ENCODE measurements around the gene PINK1.
"Not testable (repeated sequence)": the region's sequence is repeated elsewhere in the genome, so short reads cannot be mapped to it uniquely, and the experiment has no call there.

The PINK1 gene

GRCh38 chr1:20644416-20644815 lies 11.2 kb downstream of the PINK1 start:
- no peak for DNase-seq (ENCODE audit: low read depth in 2 of 2)

GRCh38 chr1:20645414-20645813 lies 12.2 kb downstream of the PINK1 start:
- no peak for DNase-seq (ENCODE audit: low read depth in 2 of 2)

GRCh38 chr1:20648438-20648837 lies 15.2 kb downstream of the PINK1 start:
- DNase-seq (ENCODE audit: low read depth in 2 of 2) = no peak

GRCh38 chr1:20648946-20649345 lies 15.7 kb downstream of the PINK1 start:
- no peak for DNase-seq (ENCODE audit: low read depth in 2 of 2)

- DNase-seq (ENCODE audit: low read depth in 2 of 2) = no peak
Measured at GRCh38 chr1:20652300-20652699, 19.0 kb downstream of the PINK1 start.

GRCh38 chr1:20654104-20654690 lies 20.9 kb downstream of the PINK1 start:
- no peak for DNase-seq (ENCODE audit: low read depth in 2 of 2)

- DNase-seq (ENCODE audit: low read depth in 2 of 2) = no peak
Measured at GRCh38 chr1:20657024-20657423, 23.8 kb downstream of the PINK1 start.

GRCh38 chr1:20658166-20658915 lies 25.1 kb downstream of the PINK1 start:
- no peak for DNase-seq (ENCODE audit: low read depth in 2 of 2)

- DNase-seq (ENCODE audit: low read depth in 2 of 2) = no peak
Measured at GRCh38 chr1:20660363-20660762, 27.1 kb downstream of the PINK1 start.

- DNase-seq (ENCODE audit: low read depth in 2 of 2) = no peak
Measured at GRCh38 chr1:20660847-20661206, 27.6 kb downstream of the PINK1 start.

- DNase-seq (ENCODE audit: low read depth in 2 of 2) = peak; percentile 82 to 84
Measured at GRCh38 chr1:20661207-20662109, 28.2 kb downstream of the PINK1 start, which contains the start of gene DDOST. DDOST (minus strand) TSS chr1:20661369; CDS start chr1:20661350, 19 bp downstream.

- no peak for DNase-seq (ENCODE audit: low read depth in 2 of 2)
Measured at GRCh38 chr1:20662110-20662475, 28.8 kb downstream of the PINK1 start.

- no peak for DNase-seq (ENCODE audit: low read depth in 2 of 2)
Measured at GRCh38 chr1:20663365-20663764, 30.1 kb downstream of the PINK1 start.

GRCh38 chr1:20663969-20664715 lies 30.9 kb downstream of the PINK1 start:
- DNase-seq (ENCODE audit: low read depth in 2 of 2) = no peak

- DNase-seq (ENCODE audit: low read depth in 2 of 2) = no peak
Measured at GRCh38 chr1:20665726-20666125, 32.5 kb downstream of the PINK1 start.

- DNase-seq (ENCODE audit: low read depth in 2 of 2) = no peak
Measured at GRCh38 chr1:20666146-20666545, 32.9 kb downstream of the PINK1 start.

- no peak for DNase-seq (ENCODE audit: low read depth in 2 of 2)
Measured at GRCh38 chr1:20666804-20667203, 33.5 kb downstream of the PINK1 start.

- no peak for DNase-seq (ENCODE audit: low read depth in 2 of 2)
Measured at GRCh38 chr1:20668581-20668980, 35.3 kb downstream of the PINK1 start.

GRCh38 chr1:20670936-20671335 lies 37.7 kb downstream of the PINK1 start:
- DNase-seq (ENCODE audit: low read depth in 2 of 2) = no peak

GRCh38 chr1:20672265-20672632 lies 39.0 kb downstream of the PINK1 start:
- DNase-seq (ENCODE audit: low read depth in 2 of 2) = no peak

GRCh38 chr1:20673626-20674025 lies 40.4 kb downstream of the PINK1 start:
- not testable (repeated sequence) for DNase-seq (ENCODE audit: low read depth in 2 of 2)

- DNase-seq (ENCODE audit: low read depth in 2 of 2) = no peak
Measured at GRCh38 chr1:20678599-20678998, 45.3 kb downstream of the PINK1 start.
